Measurements from ENCODE around the gene KCTD12. TPM values are rescaled to one million over a fixed set of nuclear protein-coding genes. Genes with fewer than 3 reads are reported as not detected.

The KCTD12 gene
- total and polyA plus RNA-seq, 2 experiments from 2014 or later, result 9.1 to 70.5 TPM

GRCh38 chr13:76845865-76846264 lies 40.3 kb downstream of the KCTD12 start:
- no peaks in the 10 kb centered on the region for H3K36me3 ChIP-seq (replicated peaks; ENCODE audit: insufficient read depth, low read depth)
- no peak overlapping the region for H3K27ac ChIP-seq
- 37% methylated on average over 2 of the region's 2 CpGs for WGBS (ENCODE audit: low lambda C conversion rate, missing lambda C conversion rate)
- H3K4me2 ChIP-seq, result no peak overlapping the region
- no peaks in the 10 kb centered on the region for H4K20me1 ChIP-seq (ENCODE audit: insufficient read depth, poor library complexity, severe bottlenecking)
- TF ChIP-seq CTCF (IDR thresholded peaks at IDR 0.05; ENCODE audit: poor library complexity), result no peak
- H3K9me2 ChIP-seq (replicated peaks; ENCODE audit: insufficient read depth), result no peaks in the 10 kb centered on the region
- no peak for DNase-seq (ENCODE audit: low spot score)
- no peak overlapping the region for H2AFZ ChIP-seq
- H3K4me3 ChIP-seq, result no peak overlapping the region
- H3K27me3 ChIP-seq, result no peaks in the 10 kb centered on the region
- H3K4me1 ChIP-seq (ENCODE audit: insufficient read depth), result no peaks in the 10 kb centered on the region
- H3K79me2 ChIP-seq, result no peaks in the 10 kb centered on the region
- no peaks in the 10 kb centered on the region for H3K9me3 ChIP-seq (ENCODE audit: low read depth)

GRCh38 chr13:76845367-76845766 lies 40.8 kb downstream of the KCTD12 start:
- Histone ChIP-seq H4K20me1 (ENCODE audit: insufficient read depth, poor library complexity, severe bottlenecking) (no peaks in the 10 kb centered on the region), H3K9me2 (replicated peaks; ENCODE audit: insufficient read depth) (no peaks in the 10 kb centered on the region), H3K79me2 (no peaks in the 10 kb centered on the region), H3K4me2 (no peak overlapping the region), H3K4me3 (no peak overlapping the region), H3K27ac (no peak overlapping the region), H3K9me3 (ENCODE audit: low read depth) (no peaks in the 10 kb centered on the region), H3K27me3 (no peaks in the 10 kb centered on the region), H2AFZ (no peak overlapping the region), H3K4me1 (ENCODE audit: insufficient read depth) (no peaks in the 10 kb centered on the region), H3K36me3 (replicated peaks; ENCODE audit: insufficient read depth, low read depth) (no peaks in the 10 kb centered on the region)
- 96% methylated on average over 3 of the region's 3 CpGs for WGBS (ENCODE audit: low lambda C conversion rate, missing lambda C conversion rate)
- no peak for DNase-seq (ENCODE audit: low spot score)
- no peak for TF ChIP-seq CTCF (IDR thresholded peaks at IDR 0.05; ENCODE audit: poor library complexity)
- no peak for TF ChIP-seq EZH2phosphoT487 (IDR thresholded peaks at IDR 0.05; ENCODE audit: low read depth, severe bottlenecking, unreplicated experiment)
- TF ChIP-seq EZH2 (IDR thresholded peaks at IDR 0.05; ENCODE audit: borderline replicate concordance), result no peak

GRCh38 chr13:76837801-76838200 lies 48.4 kb downstream of the KCTD12 start:
- DNase-seq (ENCODE audit: low spot score), result no peak
- Histone ChIP-seq H3K27me3 (no peaks in the 10 kb centered on the region), H3K9me3 (ENCODE audit: low read depth) (no peaks in the 10 kb centered on the region), H3K4me2 (peak overlapping the region; percentile 25), H2AFZ (no peak overlapping the region), H4K20me1 (ENCODE audit: insufficient read depth, poor library complexity, severe bottlenecking) (no peaks in the 10 kb centered on the region), H3K36me3 (replicated peaks; ENCODE audit: insufficient read depth, low read depth) (no peaks in the 10 kb centered on the region), H3K79me2 (no peaks in the 10 kb centered on the region), H3K27ac (no peak overlapping the region), H3K4me1 (ENCODE audit: insufficient read depth) (peaks cover 15% of the 10 kb centered on the region), H3K4me3 (no peak overlapping the region), H3K9me2 (replicated peaks; ENCODE audit: insufficient read depth) (no peaks in the 10 kb centered on the region)
- no peak for TF ChIP-seq CTCF (IDR thresholded peaks at IDR 0.05; ENCODE audit: poor library complexity)
- TF ChIP-seq EZH2 (IDR thresholded peaks at IDR 0.05; ENCODE audit: borderline replicate concordance), result no peak
- TF ChIP-seq EZH2phosphoT487 (IDR thresholded peaks at IDR 0.05; ENCODE audit: low read depth, severe bottlenecking, unreplicated experiment), result no peak
- 47% methylated on average over 1 of the region's 1 CpG for WGBS (ENCODE audit: low lambda C conversion rate, missing lambda C conversion rate)

GRCh38 chr13:76836311-76836710 lies 49.9 kb downstream of the KCTD12 start:
- DNase-seq (ENCODE audit: low spot score), result no peak
- Histone ChIP-seq H3K4me1 (ENCODE audit: insufficient read depth) (peaks cover 23% of the 10 kb centered on the region), H3K9me3 (ENCODE audit: low read depth) (no peaks in the 10 kb centered on the region), H3K36me3 (replicated peaks; ENCODE audit: insufficient read depth, low read depth) (no peaks in the 10 kb centered on the region), H4K20me1 (ENCODE audit: insufficient read depth, poor library complexity, severe bottlenecking) (no peaks in the 10 kb centered on the region), H3K79me2 (no peaks in the 10 kb centered on the region), H3K9me2 (replicated peaks; ENCODE audit: insufficient read depth) (no peaks in the 10 kb centered on the region), H3K27me3 (no peaks in the 10 kb centered on the region), H3K4me3 (no peak overlapping the region), H3K27ac (no peak overlapping the region), H3K4me2 (no peak overlapping the region), H2AFZ (no peak overlapping the region)
- WGBS (ENCODE audit: low lambda C conversion rate, missing lambda C conversion rate), result 43% methylated on average over 1 of the region's 1 CpG
- TF ChIP-seq CTCF (IDR thresholded peaks at IDR 0.05; ENCODE audit: poor library complexity) (no peak), EZH2phosphoT487 (IDR thresholded peaks at IDR 0.05; ENCODE audit: low read depth, severe bottlenecking, unreplicated experiment) (no peak), EZH2 (IDR thresholded peaks at IDR 0.05; ENCODE audit: borderline replicate concordance) (no peak)

Data from hepatocyte (in vitro differentiated cells).